ENCODE results near the gene VKORC1. TPM values are rescaled to one million over a fixed set of nuclear protein-coding genes. Genes with fewer than 3 reads are reported as not detected.

The VKORC1 gene
- polyA plus RNA-seq, 1 donor: 51.8 TPM

DNA sequence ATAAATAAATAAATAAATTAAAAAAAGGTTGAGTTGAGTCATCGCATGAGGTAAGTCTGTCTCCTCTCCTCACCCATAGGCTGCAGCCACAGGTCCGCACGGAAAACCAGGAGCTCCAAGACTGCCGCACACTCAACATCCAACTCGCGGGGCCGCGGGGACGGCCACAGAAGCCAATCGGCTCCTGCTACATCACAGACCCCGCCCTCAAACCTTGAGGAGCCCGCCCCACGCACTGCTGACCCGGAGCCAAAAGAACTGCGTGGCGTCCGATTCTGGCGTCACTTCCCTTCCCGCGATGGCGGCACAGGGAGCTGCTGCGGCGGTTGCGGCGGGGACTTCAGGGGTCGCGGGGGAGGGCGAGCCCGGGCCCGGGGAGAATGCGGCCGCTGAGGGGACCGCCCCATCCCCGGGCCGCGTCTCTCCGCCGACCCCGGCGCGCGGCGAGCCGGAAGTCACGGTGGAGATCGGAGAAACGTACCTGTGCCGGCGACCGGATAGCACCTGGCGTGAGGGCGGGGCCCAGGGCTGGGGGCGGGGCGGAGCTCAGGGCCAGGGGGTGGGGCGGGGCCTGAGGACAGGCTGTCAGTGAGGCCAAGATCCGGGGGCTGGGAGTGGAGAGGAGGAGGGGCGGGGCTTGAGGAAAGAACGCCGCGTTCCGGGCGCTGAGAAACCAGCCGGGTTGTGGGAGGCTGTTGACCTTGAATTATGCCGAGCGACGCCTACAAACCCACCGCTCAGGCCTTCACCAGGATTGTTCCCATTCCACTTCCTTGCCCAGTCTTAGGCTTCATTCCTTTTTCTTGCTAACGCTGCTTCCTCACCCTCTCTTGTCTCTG lies 23.0 kb upstream of the VKORC1 start, which contains the start of gene KAT8:
TSS of gene KAT8 (plus strand) at position 281 of the 839 bp plus-strand sequence. CDS start at position 299, 18 bp downstream.
- no peaks in the 10 kb centered on the region for H3K27me3 ChIP-seq (ENCODE audit: control insufficient read depth, insufficient read depth, low read length)
- H3K36me3 ChIP-seq (ENCODE audit: control insufficient read depth, insufficient read depth, low read length): peaks cover 33% of the 10 kb centered on the region
- peak within 1 kb of the TSS; percentile 95 for H3K27ac ChIP-seq (ENCODE audit: low read length)
- H3K4me1 ChIP-seq (ENCODE audit: control insufficient read depth, insufficient read depth, low read length): peaks cover 11% of the 10 kb centered on the region
- peak within 1 kb of the TSS; percentile 63 for H3K4me3 ChIP-seq (ENCODE audit: low read length)
- H3K9me3 ChIP-seq (ENCODE audit: control insufficient read depth, low read depth, low read length): no peaks in the 10 kb centered on the region
- DNase-seq: peak; percentile 97 to 98
- whole genome bisulfite sequencing (ENCODE audit: insufficient coverage, low lambda C conversion rate): 0% methylated on average over 1 of the region's 68 CpGs

DNA sequence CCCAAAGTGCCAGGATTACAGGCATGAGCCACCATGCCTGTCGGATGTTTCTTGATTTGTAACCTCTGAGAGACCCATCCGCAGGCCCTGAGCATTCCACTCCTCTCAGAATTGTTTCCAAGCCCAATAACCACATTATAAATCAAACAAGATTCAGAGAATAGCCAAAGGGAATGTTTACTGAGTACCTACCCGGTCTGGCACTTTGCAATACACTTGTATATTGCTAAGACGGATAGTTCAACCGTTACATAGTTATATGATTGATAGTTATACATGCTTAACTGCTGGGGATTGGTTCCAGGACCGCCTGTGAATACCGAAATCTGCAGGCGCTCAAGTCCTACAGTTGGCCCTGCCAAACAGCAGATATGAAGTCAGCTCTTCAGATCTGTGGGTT lies 19.9 kb upstream of the VKORC1 start:
- peaks cover 36% of the 10 kb centered on the region for H3K36me3 ChIP-seq (ENCODE audit: control insufficient read depth, insufficient read depth, low read length)
- no peaks in the 10 kb centered on the region for H3K27me3 ChIP-seq (ENCODE audit: control insufficient read depth, insufficient read depth, low read length)
- H3K9me3 ChIP-seq (ENCODE audit: control insufficient read depth, low read depth, low read length): no peaks in the 10 kb centered on the region
- peaks cover 11% of the 10 kb centered on the region for H3K4me1 ChIP-seq (ENCODE audit: control insufficient read depth, insufficient read depth, low read length)
- WGBS (ENCODE audit: insufficient coverage, low lambda C conversion rate): 90% methylated on average over 2 of the region's 8 CpGs
- no peak overlapping the region for H3K27ac ChIP-seq (ENCODE audit: low read length)
- DNase-seq: no peak
- no peak overlapping the region for H3K4me3 ChIP-seq (ENCODE audit: low read length)

DNA sequence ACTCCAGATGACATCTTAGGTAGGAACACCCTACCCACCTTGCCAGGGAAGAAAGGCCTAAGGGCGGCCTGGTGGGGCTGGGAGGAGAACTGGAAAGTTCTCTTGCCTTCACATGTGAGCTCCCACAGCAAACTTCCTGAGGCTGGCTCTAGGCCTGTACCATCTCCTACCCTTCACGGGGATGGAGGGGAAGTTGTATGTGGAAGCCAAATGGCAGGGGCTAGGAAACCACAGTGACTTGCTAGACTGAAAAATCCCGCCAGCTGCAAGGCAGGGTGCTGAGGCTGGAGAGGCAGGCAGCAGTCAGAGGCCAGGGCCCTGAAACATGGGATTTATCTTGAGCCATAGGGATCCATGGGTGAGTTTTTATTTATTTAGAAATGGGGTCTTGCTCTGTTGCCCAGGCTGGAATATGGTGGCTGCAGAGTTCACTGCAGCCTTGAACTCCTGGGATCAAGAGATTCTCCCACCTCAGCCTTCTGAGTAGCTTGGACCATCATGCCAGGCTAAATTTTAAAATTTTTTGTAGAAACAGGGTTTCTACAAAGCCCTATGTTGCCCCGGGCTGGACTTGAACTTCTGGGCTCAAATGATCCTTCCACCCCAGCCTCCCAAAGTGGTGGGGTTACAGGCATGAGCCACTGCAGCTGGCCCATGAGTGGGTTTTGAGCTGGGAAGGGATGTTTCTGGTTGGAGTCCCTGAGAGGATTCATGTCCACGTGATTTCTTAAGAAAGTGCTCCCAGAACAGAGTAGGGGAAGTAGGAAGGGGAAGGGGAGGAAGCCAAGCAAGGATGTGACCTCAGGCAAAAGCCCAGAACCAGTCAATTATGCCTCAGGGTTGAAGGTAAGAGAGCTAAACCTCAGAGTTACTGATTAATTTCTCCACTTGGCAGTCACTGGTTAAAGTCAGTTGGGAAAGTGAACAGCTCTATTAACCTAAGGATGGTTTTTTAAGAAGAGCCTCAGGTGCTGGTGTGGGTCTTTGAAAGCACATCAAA lies 18.8 kb upstream of the VKORC1 start:
- Histone ChIP-seq H3K4me3 (ENCODE audit: low read length) (no peak overlapping the region), H3K4me1 (ENCODE audit: control insufficient read depth, insufficient read depth, low read length) (peaks cover 11% of the 10 kb centered on the region)
- no CpG with 5 or more reads among the region's 5 CpGs for WGBS (ENCODE audit: insufficient coverage, low lambda C conversion rate)

GRCh38 chr16:31112711-31113110 lies 18.1 kb upstream of the VKORC1 start:
- H3K27ac ChIP-seq (ENCODE audit: low read length): no peak overlapping the region
- H3K4me3 ChIP-seq (ENCODE audit: low read length): no peak overlapping the region
- WGBS (ENCODE audit: insufficient coverage, low lambda C conversion rate): no CpG with 5 or more reads among the region's 2 CpGs
- no peak for DNase-seq
- no peaks in the 10 kb centered on the region for H3K27me3 ChIP-seq (ENCODE audit: control insufficient read depth, insufficient read depth, low read length)
- H3K4me1 ChIP-seq (ENCODE audit: control insufficient read depth, insufficient read depth, low read length): peaks cover 11% of the 10 kb centered on the region
- no peaks in the 10 kb centered on the region for H3K9me3 ChIP-seq (ENCODE audit: control insufficient read depth, low read depth, low read length)
- H3K36me3 ChIP-seq (ENCODE audit: control insufficient read depth, insufficient read depth, low read length): peaks cover 33% of the 10 kb centered on the region

More for the DNA sequence above, 18.8 kb upstream of the VKORC1 start:
- DNase-seq: peak in 1 of 2 donors; percentile 42
- Histone ChIP-seq H3K27ac (ENCODE audit: low read length) (peak overlapping the region; percentile 29), H3K36me3 (ENCODE audit: control insufficient read depth, insufficient read depth, low read length) (peaks cover 33% of the 10 kb centered on the region), H3K9me3 (ENCODE audit: control insufficient read depth, low read depth, low read length) (no peaks in the 10 kb centered on the region), H3K27me3 (ENCODE audit: control insufficient read depth, insufficient read depth, low read length) (no peaks in the 10 kb centered on the region)

DNA sequence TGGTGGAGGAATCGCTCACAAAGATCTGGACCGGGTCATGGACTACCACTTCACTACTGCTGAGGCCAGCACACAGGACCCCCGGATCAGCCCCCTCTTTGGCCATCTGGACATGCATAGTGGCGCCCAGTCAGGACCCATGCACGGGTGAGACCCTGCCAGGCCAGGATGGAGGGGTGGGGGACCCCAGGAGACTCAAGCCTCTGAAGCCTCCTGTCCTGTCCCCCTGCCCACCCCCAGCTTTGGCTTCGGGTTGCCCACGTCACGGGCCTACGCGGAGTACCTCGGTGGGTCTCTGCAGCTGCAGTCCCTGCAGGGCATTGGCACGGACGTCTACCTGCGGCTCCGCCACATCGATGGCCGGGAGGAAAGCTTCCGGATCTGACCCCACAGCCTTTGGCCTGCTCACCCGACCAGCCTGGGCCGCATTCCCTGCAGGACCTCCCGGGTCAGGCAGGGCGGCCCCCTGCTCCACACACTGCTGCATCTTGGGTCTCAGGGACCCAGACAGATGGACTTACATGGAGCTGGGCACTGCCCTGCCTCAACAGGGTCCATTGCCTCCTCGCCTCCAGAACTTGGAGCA lies 17.4 kb upstream of the VKORC1 start:
- H3K9me3 ChIP-seq (ENCODE audit: control insufficient read depth, low read depth, low read length): no peaks in the 10 kb centered on the region
- DNase-seq: no peak
- no peaks in the 10 kb centered on the region for H3K27me3 ChIP-seq (ENCODE audit: control insufficient read depth, insufficient read depth, low read length)
- H3K4me3 ChIP-seq (ENCODE audit: low read length): no peak overlapping the region
- WGBS (ENCODE audit: insufficient coverage, low lambda C conversion rate): no CpG with 5 or more reads among the region's 23 CpGs
- H3K27ac ChIP-seq (ENCODE audit: low read length): no peak overlapping the region
- H3K4me1 ChIP-seq (ENCODE audit: control insufficient read depth, insufficient read depth, low read length): peaks cover 11% of the 10 kb centered on the region
- H3K36me3 ChIP-seq (ENCODE audit: control insufficient read depth, insufficient read depth, low read length): peaks cover 33% of the 10 kb centered on the region

DNA sequence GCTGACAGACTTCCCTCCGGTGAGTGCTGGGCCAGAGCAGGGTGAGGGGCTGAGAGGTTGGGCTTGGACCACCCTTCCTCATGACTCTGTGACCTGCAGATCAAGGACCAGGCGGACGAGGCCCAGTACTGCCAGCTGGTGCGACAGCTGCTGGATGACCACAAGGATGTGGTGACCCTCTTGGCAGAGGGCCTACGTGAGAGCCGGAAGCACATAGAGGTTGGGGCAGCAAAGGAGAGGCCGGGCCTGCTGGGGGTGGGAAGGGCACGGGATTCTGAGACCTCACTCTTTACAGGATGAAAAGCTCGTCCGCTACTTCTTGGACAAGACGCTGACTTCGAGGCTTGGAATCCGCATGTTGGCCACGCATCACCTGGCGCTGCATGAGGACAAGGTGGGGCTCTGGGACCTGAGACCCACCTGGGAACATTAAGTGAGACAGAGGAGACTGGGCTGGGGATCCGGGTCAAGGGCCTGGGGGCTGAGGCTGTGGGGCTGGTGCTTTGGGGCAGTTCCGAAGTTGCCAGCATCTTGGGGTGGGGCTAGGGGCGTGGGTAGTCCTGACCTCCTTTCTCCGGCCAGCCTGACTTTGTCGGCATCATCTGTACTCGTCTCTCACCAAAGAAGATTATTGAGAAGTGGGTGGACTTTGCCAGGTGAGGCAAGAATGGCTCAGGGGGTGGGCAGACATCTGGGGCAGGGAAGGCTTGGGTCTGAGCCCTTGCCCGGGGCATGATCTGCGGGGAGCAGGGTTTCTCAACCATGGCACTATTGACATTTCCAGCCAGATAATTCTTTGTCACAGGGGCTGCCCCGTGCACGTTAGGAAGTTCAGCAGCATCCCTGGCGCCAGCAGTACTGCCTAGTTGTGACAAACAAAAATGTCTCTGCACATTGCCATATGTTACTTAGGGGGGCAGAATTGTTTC lies 15.8 kb upstream of the VKORC1 start:
- Histone ChIP-seq H3K27ac (ENCODE audit: low read length) (no peak overlapping the region), H3K4me3 (ENCODE audit: low read length) (no peak overlapping the region)
- no CpG with 5 or more reads among the region's 26 CpGs for WGBS (ENCODE audit: insufficient coverage, low lambda C conversion rate)

DNA sequence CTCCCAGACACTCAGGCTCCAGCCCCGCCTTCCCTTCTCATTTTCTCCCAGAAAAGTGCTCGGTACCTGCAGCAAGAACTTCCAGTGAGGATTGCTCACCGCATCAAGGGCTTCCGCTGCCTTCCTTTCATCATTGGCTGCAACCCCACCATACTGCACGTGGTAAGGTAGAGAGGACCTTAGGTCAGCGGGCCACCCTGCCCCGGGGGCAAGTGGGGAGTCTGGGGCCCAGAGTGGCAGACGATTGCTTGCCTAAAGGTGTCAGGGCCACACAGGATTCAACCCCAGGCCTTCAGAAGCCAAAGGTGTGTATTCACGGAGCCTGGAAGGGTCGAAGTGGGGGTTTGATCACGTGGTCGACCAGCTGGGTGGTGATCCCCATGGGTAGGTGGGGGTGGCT lies 15.0 kb upstream of the VKORC1 start:
- Histone ChIP-seq H3K4me1 (ENCODE audit: control insufficient read depth, insufficient read depth, low read length) (peaks cover 15% of the 10 kb centered on the region), H3K27me3 (ENCODE audit: control insufficient read depth, insufficient read depth, low read length) (no peaks in the 10 kb centered on the region), H3K4me3 (ENCODE audit: low read length) (no peak overlapping the region), H3K9me3 (ENCODE audit: control insufficient read depth, low read depth, low read length) (no peaks in the 10 kb centered on the region), H3K36me3 (ENCODE audit: control insufficient read depth, insufficient read depth, low read length) (peaks cover 33% of the 10 kb centered on the region), H3K27ac (ENCODE audit: low read length) (no peak overlapping the region)
- no CpG with 5 or more reads among the region's 12 CpGs for WGBS (ENCODE audit: insufficient coverage, low lambda C conversion rate)
- no peak for DNase-seq

More for the DNA sequence above, 15.8 kb upstream of the VKORC1 start:
- H3K27me3 ChIP-seq (ENCODE audit: control insufficient read depth, insufficient read depth, low read length): no peaks in the 10 kb centered on the region
- peaks cover 33% of the 10 kb centered on the region for H3K36me3 ChIP-seq (ENCODE audit: control insufficient read depth, insufficient read depth, low read length)
- no peaks in the 10 kb centered on the region for H3K9me3 ChIP-seq (ENCODE audit: control insufficient read depth, low read depth, low read length)
- no peak for DNase-seq
- H3K4me1 ChIP-seq (ENCODE audit: control insufficient read depth, insufficient read depth, low read length): peaks cover 15% of the 10 kb centered on the region

GRCh38 chr16:31108794-31109558 lies 14.4 kb upstream of the VKORC1 start:
- Histone ChIP-seq H3K27ac (ENCODE audit: low read length) (no peak overlapping the region), H3K36me3 (ENCODE audit: control insufficient read depth, insufficient read depth, low read length) (peaks cover 33% of the 10 kb centered on the region), H3K4me1 (ENCODE audit: control insufficient read depth, insufficient read depth, low read length) (peaks cover 14% of the 10 kb centered on the region), H3K27me3 (ENCODE audit: control insufficient read depth, insufficient read depth, low read length) (no peaks in the 10 kb centered on the region), H3K9me3 (ENCODE audit: control insufficient read depth, low read depth, low read length) (no peaks in the 10 kb centered on the region), H3K4me3 (ENCODE audit: low read length) (peak overlapping the region; percentile 63)
- no CpG with 5 or more reads among the region's 57 CpGs for WGBS (ENCODE audit: insufficient coverage, low lambda C conversion rate)
- no peak for DNase-seq

Data from large intestine (tissue), 3 donors.